Keratinocyte (primary cell): Measurements from ENCODE around the gene BRSK2. TPM values are rescaled to one million over a fixed set of nuclear protein-coding genes. Genes with fewer than 3 reads are reported as not detected.

Source experiments
- DNase-seq: peaks from one replicate; pipeline ENCODE4 v3.0.0-alpha.2; 2011; ENCODE audit warnings: low read depth, missing footprints, low spot score
- FAIRE-seq: peaks from 2 replicates; lab custom pipeline; 2011; peaks lifted over from hg19 to GRCh38; lab: Jason Lieb, UNC
- H2AFZ ChIP-seq: 2 replicates; pipeline ENCODE4 v1.6.0; 2012; ENCODE audit warnings: low read length, control low read depth, inconsistent platforms; ENCODE audit not compliant: control insufficient read depth
- H3K27ac ChIP-seq: 2 replicates; pipeline ENCODE4 v1.5.1; 2011; ENCODE audit warnings: low read length; ENCODE audit not compliant: control insufficient read depth, insufficient read depth
- H3K27me3 ChIP-seq: 3 replicates; pipeline ENCODE4 v1.6.0; 2011; ENCODE audit warnings: low read length; ENCODE audit not compliant: control insufficient read depth, insufficient read depth; ENCODE audit errors: extremely low read depth
- H3K36me3 ChIP-seq, 2 experiments: 2 replicates in 1 of 2; 3 replicates in 1 of 2; pipeline ENCODE4 v1.5.1; 2011; ENCODE audit warnings: low read length in 2 of 2, mild to moderate bottlenecking in 1 of 2; ENCODE audit not compliant: control insufficient read depth in 2 of 2, insufficient read depth in 2 of 2; ENCODE audit errors: extremely low read depth in 1 of 2
- H3K4me1 ChIP-seq: 3 replicates; pipeline ENCODE4 v1.5.1; 2011; ENCODE audit warnings: low read length; ENCODE audit not compliant: control insufficient read depth, insufficient read depth; ENCODE audit errors: extremely low read depth
- H3K4me2 ChIP-seq: 3 replicates; pipeline ENCODE4 v1.6.0; 2011; ENCODE audit warnings: low read depth, low read length; ENCODE audit not compliant: control insufficient read depth, insufficient read depth; ENCODE audit errors: extremely low read depth
- H3K4me3 ChIP-seq, 3 experiments: fragments of 200-600 bp in 1 of 3; sonication (generic) in 1 of 3; 2 replicates in 2 of 3; 3 replicates in 1 of 3; pipeline ENCODE4 v1.5.1; 2011 to 2016; ENCODE audit warnings: low read length in 3 of 3, mild to moderate bottlenecking in 3 of 3, control low read depth in 2 of 3, inconsistent platforms in 1 of 3, low read depth in 1 of 3, mixed read lengths in 1 of 3, mixed run types in 1 of 3, moderate library complexity in 1 of 3; ENCODE audit not compliant: control insufficient read depth in 2 of 3, insufficient read depth in 2 of 3; ENCODE audit errors: extremely low read depth in 1 of 3
- H3K79me2 ChIP-seq: 2 replicates; pipeline ENCODE4 v1.6.0; 2012; ENCODE audit warnings: low read length; ENCODE audit not compliant: control insufficient read depth, insufficient read depth
- H3K9ac ChIP-seq: 3 replicates; pipeline ENCODE4 v1.6.0; 2011; ENCODE audit warnings: low read length; ENCODE audit not compliant: control insufficient read depth, insufficient read depth; ENCODE audit errors: extremely low read depth
- H3K9me1 ChIP-seq: 3 replicates; pipeline ENCODE4 v1.6.0; 2011; ENCODE audit warnings: low read length; ENCODE audit not compliant: control insufficient read depth, insufficient read depth; ENCODE audit errors: extremely low read depth
- H3K9me3 ChIP-seq: 2 replicates; pipeline ENCODE4 v1.5.1; 2012; ENCODE audit warnings: low read depth, low read length; ENCODE audit not compliant: control insufficient read depth
- H4K20me1 ChIP-seq: 3 replicates; pipeline ENCODE4 v1.6.0; 2011; ENCODE audit warnings: low read length; ENCODE audit not compliant: control insufficient read depth, insufficient read depth; ENCODE audit errors: extremely low read depth
- CTCF ChIP-seq, 3 experiments: IDR thresholded peaks in 1 of 3; conservative IDR thresholded peaks in 1 of 3; optimal IDR thresholded peaks in 1 of 3; 2 replicates in 2 of 3; 3 replicates in 1 of 3; pipeline versions ENCODE3 to v1.5.1; 2011; ENCODE audit warnings: low read length in 3 of 3, mild to moderate bottlenecking in 3 of 3, moderate library complexity in 2 of 3, control low read depth in 1 of 3, inconsistent platforms in 1 of 3; ENCODE audit not compliant: insufficient read depth in 2 of 3; ENCODE audit errors: extremely low read depth in 1 of 3
- EZH2 ChIP-seq: IDR thresholded peaks from one replicate; pipeline ENCODE4 v1.6.1; 2012; ENCODE audit warnings: inconsistent platforms, mild to moderate bottlenecking, low read length, moderate library complexity
- dilution Hi-C: fragments of 300-500 bp; cut with MboI; formaldehyde crosslinking; loops from one replicate; pipeline ENCODE4 v1.7.0; 2020; ENCODE audit warnings: low sequenced_read_pairs; ENCODE audit not compliant: extremely low pct_ligation_motif_present
- polyA plus RNA-seq, 5 experiments: library from polyadenylated mRNA; depleted of rRNA in 3 of 5; stranded (reverse) in 3 of 5; stranded (forward) in 1 of 5; unstranded in 1 of 5; fragments of >200 nt; gene quantifications; 1 replicate in 1 of 5; 2 replicates in 3 of 5; 3 replicates in 1 of 5; pipeline versions ENCODE4 v1.2.1 to v1.2.3, GENCODE V29; 2011 to 2012; ENCODE audit warnings: missing spikeins in 2 of 5, low read depth in 1 of 5, low replicate concordance in 1 of 5

The BRSK2 gene
- polyA plus RNA-seq, 1 donor (not counting 4 experiments of a cell fraction or from before 2014, with no cell fraction given): 0.09 TPM

DNA sequence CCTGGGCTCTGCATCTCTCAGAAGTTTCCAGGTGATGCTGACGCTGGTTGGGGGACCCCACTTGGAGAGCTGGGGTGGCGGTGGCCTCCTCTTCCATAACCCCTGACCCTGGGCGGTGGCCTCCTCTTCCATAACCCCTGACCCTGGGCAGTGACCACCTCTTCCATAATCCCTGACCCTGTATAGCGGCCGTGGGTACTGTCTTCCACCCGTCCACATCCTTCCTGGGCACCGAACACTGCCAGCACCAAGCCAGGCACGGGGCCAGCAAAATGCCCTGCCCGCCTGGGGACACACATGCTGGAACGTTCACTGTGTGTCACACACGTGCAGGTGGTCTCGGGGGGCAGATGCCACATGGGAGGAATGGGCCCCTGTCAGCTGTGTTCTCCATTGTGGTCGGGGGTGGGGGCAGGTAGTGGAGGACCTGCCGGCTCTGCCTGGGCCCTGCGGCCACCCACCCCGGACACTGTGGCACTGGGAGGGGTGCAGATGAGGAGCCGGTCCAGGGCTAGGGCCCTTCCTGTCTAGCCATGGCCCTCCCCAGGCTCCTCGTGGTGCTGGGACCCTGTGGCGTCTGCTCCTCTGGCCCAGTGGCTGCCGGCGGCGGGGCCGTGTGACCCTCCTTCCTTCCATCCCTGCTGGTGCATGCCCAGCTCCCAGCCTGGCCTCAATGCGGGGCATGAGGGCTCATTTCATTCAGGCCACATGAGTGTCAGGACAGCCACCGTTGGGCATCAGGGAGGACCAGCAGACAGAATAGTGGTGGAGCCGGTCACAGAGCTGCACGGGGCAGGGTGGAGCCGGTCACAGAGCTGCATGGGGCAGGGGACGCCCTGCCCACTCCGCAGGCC lies 10.8 kb downstream of the BRSK2 start:
- H3K9ac ChIP-seq: no peak overlapping the region
- H3K9me3 ChIP-seq: no peaks in the 10 kb centered on the region
- no peaks in the 10 kb centered on the region for H3K36me3 ChIP-seq
- H3K79me2 ChIP-seq: no peaks in the 10 kb centered on the region
- H3K27ac ChIP-seq: no peak overlapping the region
- H3K9me1 ChIP-seq: no peaks in the 10 kb centered on the region
- no peak for FAIRE-seq
- H2AFZ ChIP-seq: no peak overlapping the region
- DNase-seq: no peak
- dilution Hi-C loops: no loop called here
- no peak overlapping the region for H3K4me3 ChIP-seq
- TF ChIP-seq CTCF (optimal IDR thresholded peaks at IDR 0.05 in 1 of 3, IDR thresholded peaks at IDR 0.05 in 1 of 3, conservative IDR thresholded peaks at IDR 0.05 in 1 of 3; ENCODE audit: extremely low read depth in 1 of 3, insufficient read depth in 2 of 3, low read length in 3 of 3) (no peak), EZH2 (no peak)
- no peaks in the 10 kb centered on the region for H3K4me1 ChIP-seq
- no peaks in the 10 kb centered on the region for H3K27me3 ChIP-seq
- no peak overlapping the region for H3K4me2 ChIP-seq
- H4K20me1 ChIP-seq: no peaks in the 10 kb centered on the region

DNA sequence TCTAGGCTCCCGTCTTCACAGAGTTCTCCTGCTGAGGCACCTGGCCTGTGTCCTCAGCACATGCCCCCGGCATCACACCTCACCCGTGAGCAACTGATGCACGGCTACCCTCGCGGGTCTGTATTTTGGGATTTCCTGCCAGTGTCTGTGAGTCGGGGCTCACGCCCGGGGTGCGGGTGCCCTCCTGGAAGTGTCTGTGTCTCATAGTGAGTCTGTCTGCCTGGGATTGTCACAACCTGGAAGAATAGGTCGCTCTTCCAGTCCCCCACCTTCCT lies 11.4 kb downstream of the BRSK2 start:
- Histone ChIP-seq H3K79me2 (no peaks in the 10 kb centered on the region), H3K9ac (no peak overlapping the region), H3K9me1 (no peaks in the 10 kb centered on the region), H3K4me3 (no peak overlapping the region), H3K4me2 (no peak overlapping the region), H3K27me3 (no peaks in the 10 kb centered on the region), H3K4me1 (no peaks in the 10 kb centered on the region), H3K36me3 (no peaks in the 10 kb centered on the region), H3K9me3 (no peaks in the 10 kb centered on the region), H4K20me1 (no peaks in the 10 kb centered on the region), H2AFZ (no peak overlapping the region), H3K27ac (no peak overlapping the region)
- TF ChIP-seq EZH2 (no peak), CTCF (optimal IDR thresholded peaks at IDR 0.05 in 1 of 3, IDR thresholded peaks at IDR 0.05 in 1 of 3, conservative IDR thresholded peaks at IDR 0.05 in 1 of 3; ENCODE audit: extremely low read depth in 1 of 3, insufficient read depth in 2 of 3, low read length in 3 of 3) (no peak)
- FAIRE-seq (no peak), DNase-seq (no peak)
- dilution Hi-C loops: no loop called here
